Stimulated activated CD8-positive, alpha-beta memory T cell treated with anti-CD3 and anti-CD28 coated beads, Interleukin-12 subunit alpha, Interleukin-12 subunit beta, amount 100 ng/mL, for 4 hours (primary cell): ENCODE data around the gene GPR179.

Experiments
- DNase-seq: peaks from one replicate; pipeline ENCODE4 v3.0.0-alpha.2; 2020; ENCODE audit warnings: low read depth

Gene GPR179

GRCh38 chr17:38345743-38346142, 2.0 kb upstream of the GPR179 start:
- no peak for DNase-seq

GRCh38 chr17:38344420-38344745, 627 bp upstream of the GPR179 start:
- no peak for DNase-seq

- no peak for DNase-seq
Observed at GRCh38 chr17:38342886-38343607, 709 bp downstream of the GPR179 start.

GRCh38 chr17:38341035-38341721, 2.6 kb downstream of the GPR179 start:
- DNase-seq, result no peak

- no peak for DNase-seq
Observed at GRCh38 chr17:38339891-38340290, 3.9 kb downstream of the GPR179 start.

GRCh38 chr17:38338535-38338934, 5.2 kb downstream of the GPR179 start:
- DNase-seq, result no peak

GRCh38 chr17:38338053-38338452, 5.7 kb downstream of the GPR179 start:
- DNase-seq, result no peak

GRCh38 chr17:38336838-38337237, 6.9 kb downstream of the GPR179 start:
- DNase-seq, result no peak

- DNase-seq, result no peak
Observed at GRCh38 chr17:38334480-38335364, 9.0 kb downstream of the GPR179 start.

- DNase-seq, result no peak
Observed at GRCh38 chr17:38333635-38334295, 10.0 kb downstream of the GPR179 start.

GRCh38 chr17:38332735-38333134, 11.0 kb downstream of the GPR179 start:
- no peak for DNase-seq

GRCh38 chr17:38330941-38331411, 12.8 kb downstream of the GPR179 start:
- no peak for DNase-seq

- DNase-seq, result no peak
Observed at GRCh38 chr17:38329808-38330730, 13.7 kb downstream of the GPR179 start.

GRCh38 chr17:38329284-38329683, 14.5 kb downstream of the GPR179 start:
- DNase-seq, result no peak

- no peak for DNase-seq
Observed at GRCh38 chr17:38328620-38329019, 15.1 kb downstream of the GPR179 start.

- DNase-seq, result no peak
Observed at GRCh38 chr17:38327936-38328335, 15.8 kb downstream of the GPR179 start.

GRCh38 chr17:38326996-38327792, 16.6 kb downstream of the GPR179 start:
- DNase-seq, result no peak

- no peak for DNase-seq
Observed at GRCh38 chr17:38325221-38325851, 18.4 kb downstream of the GPR179 start.

- DNase-seq, result no peak
Observed at GRCh38 chr17:38324772-38325171, 19.0 kb downstream of the GPR179 start.
